ENCODE measurements around the gene FMN1.
"Not testable (repeated sequence)": the region's sequence is repeated elsewhere in the genome, so short reads cannot be mapped to it uniquely, and the experiment has no call there.

FMN1 gene

GRCh38 chr15:32977506-32977905 is 217.0 kb downstream of the FMN1 start:
- no peak for DNase-seq (ENCODE audit: low spot score)

GRCh38 chr15:32974691-32975090 is 219.8 kb downstream of the FMN1 start:
- peak; percentile 57 for DNase-seq (ENCODE audit: low spot score)

- no peak for DNase-seq (ENCODE audit: low spot score)
These were observed 221.8 kb downstream of the FMN1 start for GRCh38 chr15:32972686-32973085.

- DNase-seq (ENCODE audit: low spot score), result no peak
These were observed 223.7 kb downstream of the FMN1 start for GRCh38 chr15:32970847-32971246.

GRCh38 chr15:32967521-32967920 is 227.0 kb downstream of the FMN1 start:
- no peak for DNase-seq (ENCODE audit: low spot score)

- no peak for DNase-seq (ENCODE audit: low spot score)
These were observed 228.0 kb downstream of the FMN1 start for GRCh38 chr15:32966512-32966911.

GRCh38 chr15:32965897-32966296 is 228.6 kb downstream of the FMN1 start:
- no peak for DNase-seq (ENCODE audit: low spot score)

GRCh38 chr15:32959077-32959476 is 235.4 kb downstream of the FMN1 start:
- peak; percentile 31 for DNase-seq (ENCODE audit: low spot score)

- no peak for DNase-seq (ENCODE audit: low spot score)
These were observed 237.3 kb downstream of the FMN1 start for GRCh38 chr15:32957219-32957618.

GRCh38 chr15:32956711-32957110 is 237.8 kb downstream of the FMN1 start:
- no peak for DNase-seq (ENCODE audit: low spot score)

- peak; percentile 76 for DNase-seq (ENCODE audit: low spot score)
These were observed 238.5 kb downstream of the FMN1 start for GRCh38 chr15:32956006-32956405.

GRCh38 chr15:32953533-32953910 is 241.0 kb downstream of the FMN1 start:
- DNase-seq (ENCODE audit: low spot score), result no peak

- DNase-seq (ENCODE audit: low spot score), result no peak
These were observed 241.5 kb downstream of the FMN1 start for GRCh38 chr15:32952901-32953532.

GRCh38 chr15:32951736-32952464 is 242.6 kb downstream of the FMN1 start:
- DNase-seq (ENCODE audit: low spot score), result no peak

- DNase-seq (ENCODE audit: low spot score), result not testable (repeated sequence)
These were observed 244.5 kb downstream of the FMN1 start for GRCh38 chr15:32950051-32950450.

GRCh38 chr15:32946210-32946609 is 248.3 kb downstream of the FMN1 start:
- no peak for DNase-seq (ENCODE audit: low spot score)

GRCh38 chr15:32944431-32944830 is 250.1 kb downstream of the FMN1 start:
- no peak for DNase-seq (ENCODE audit: low spot score)

GRCh38 chr15:32943711-32944110 is 250.8 kb downstream of the FMN1 start:
- no peak for DNase-seq (ENCODE audit: low spot score)

- DNase-seq (ENCODE audit: low spot score), result no peak
These were observed 252.1 kb downstream of the FMN1 start for GRCh38 chr15:32942401-32942841.

GRCh38 chr15:32941823-32942222 is 252.7 kb downstream of the FMN1 start:
- no peak for DNase-seq (ENCODE audit: low spot score)

- no peak for DNase-seq (ENCODE audit: low spot score)
These were observed 257.5 kb downstream of the FMN1 start for GRCh38 chr15:32936976-32937375.

- peak; percentile 33 for DNase-seq (ENCODE audit: low spot score)
These were observed 258.1 kb downstream of the FMN1 start for GRCh38 chr15:32936283-32936918.

- DNase-seq (ENCODE audit: low spot score), result no peak
These were observed 259.4 kb downstream of the FMN1 start for GRCh38 chr15:32935139-32935538.
